A549 (cell line): ENCODE results near the gene DIO1.

ENCODE experiments used
- EP300 ChIP-seq, 2 experiments: fragments of >200 bp; sonication (Bioruptor Twin); formaldehyde crosslinking; IDR thresholded peaks; 2 replicates in 1 of 2; 3 replicates in 1 of 2; pipeline ENCODE4 v1.6.1; 2016 to 2017
- HDAC2 ChIP-seq: fragments of 200-600 bp; sonication (generic); IDR thresholded peaks from 2 replicates; pipeline ENCODE4 v1.6.1; 2016
- MAX ChIP-seq: IDR thresholded peaks from 2 replicates; pipeline ENCODE4 v1.6.1; 2012
- TF ChIP-seq, protein P1 (sequence below): fragments of >200 bp; sonication (Bioruptor Twin); formaldehyde crosslinking; IDR thresholded peaks from 3 replicates; pipeline ENCODE4 v1.5.1; 2016

GRCh38 chr1:53889304-53890298, 4.4 kb upstream of the DIO1 start, which contains the start of gene YIPF1:
- TF ChIP-seq MAX (peak; percentile 68), EP300 (IDR thresholded peaks at IDR 0.05) (no peak), HDAC2 (peak; percentile 96)
- TF ChIP-seq, protein P1, sequence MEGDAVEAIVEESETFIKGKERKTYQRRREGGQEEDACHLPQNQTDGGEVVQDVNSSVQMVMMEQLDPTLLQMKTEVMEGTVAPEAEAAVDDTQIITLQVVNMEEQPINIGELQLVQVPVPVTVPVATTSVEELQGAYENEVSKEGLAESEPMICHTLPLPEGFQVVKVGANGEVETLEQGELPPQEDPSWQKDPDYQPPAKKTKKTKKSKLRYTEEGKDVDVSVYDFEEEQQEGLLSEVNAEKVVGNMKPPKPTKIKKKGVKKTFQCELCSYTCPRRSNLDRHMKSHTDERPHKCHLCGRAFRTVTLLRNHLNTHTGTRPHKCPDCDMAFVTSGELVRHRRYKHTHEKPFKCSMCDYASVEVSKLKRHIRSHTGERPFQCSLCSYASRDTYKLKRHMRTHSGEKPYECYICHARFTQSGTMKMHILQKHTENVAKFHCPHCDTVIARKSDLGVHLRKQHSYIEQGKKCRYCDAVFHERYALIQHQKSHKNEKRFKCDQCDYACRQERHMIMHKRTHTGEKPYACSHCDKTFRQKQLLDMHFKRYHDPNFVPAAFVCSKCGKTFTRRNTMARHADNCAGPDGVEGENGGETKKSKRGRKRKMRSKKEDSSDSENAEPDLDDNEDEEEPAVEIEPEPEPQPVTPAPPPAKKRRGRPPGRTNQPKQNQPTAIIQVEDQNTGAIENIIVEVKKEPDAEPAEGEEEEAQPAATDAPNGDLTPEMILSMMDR: no peak
